Activated CD4-positive, alpha-beta T cell treated with anti-CD3 and anti-CD28 coated beads for 36 hours (primary cell): ENCODE data around the gene CMIP. TPM values are rescaled to one million over a fixed set of nuclear protein-coding genes. Genes with fewer than 3 reads are reported as not detected.

Experiments
- ATAC-seq: fragments of 200-7000 bp; cut with Tn5 transposase; one replicate; pipeline ENCODE4 v1.10.0; 2021; ENCODE audit warnings: mild to moderate bottlenecking, moderate library complexity
- CTCF ChIA-PET: fragments of 350-600 bp; sonication (Branson Sonifier 250); formaldehyde crosslinking; loops from one replicate; lab custom pipeline; 2021; ENCODE audit warnings: antibody characterized with exemption; lab: Charles Lee
- POLR2A ChIA-PET: fragments of 350-600 bp; sonication (Branson Sonifier 250); formaldehyde crosslinking; loops from one replicate; lab custom pipeline; 2021; ENCODE audit warnings: antibody characterized with exemption, inconsistent platforms; lab: Charles Lee
- DNase-seq: peaks from one replicate; pipeline ENCODE4 v3.0.0-alpha.2; 2020
- H3K27ac Mint-ChIP-seq: one replicate; pipeline ENCODE4 v1.8.0; 2021; ENCODE audit warnings: mixed read lengths
- H3K27me3 Mint-ChIP-seq: one replicate; pipeline ENCODE4 v1.8.0; 2021; ENCODE audit warnings: mixed read lengths
- H3K36me3 Mint-ChIP-seq: one replicate; pipeline ENCODE4 v1.8.0; 2021; ENCODE audit warnings: low read depth, mixed read lengths
- H3K4me1 Mint-ChIP-seq: one replicate; pipeline ENCODE4 v1.8.0; 2021; ENCODE audit warnings: mixed read lengths
- H3K4me3 Mint-ChIP-seq: one replicate; pipeline ENCODE4 v1.8.0; 2021; ENCODE audit warnings: mild to moderate bottlenecking, moderate library complexity, mixed read lengths
- H3K9me3 Mint-ChIP-seq: one replicate; pipeline ENCODE4 v1.8.0; 2021; ENCODE audit warnings: low read depth, mixed read lengths
- intact Hi-C, 2 experiments: fragments of 100-400 bp; cut with DNase I in 1 of 2; cut with micrococcal nuclease in 1 of 2; formaldehyde crosslinking; loops; one replicate each; pipeline versions ENCODE4 v1.14.2 to v1.15.1; 2022 to 2024; cut with DNase I, micrococcal nuclease
- total RNA-seq, 2 experiments: library from RNA; stranded (reverse); gene quantifications; one replicate each; pipeline ENCODE4 v1.2.3, GENCODE V29; 2021

Gene CMIP
- total RNA-seq, 2 experiments from 2014 or later: 39.1 to 40.3 TPM

DNA sequence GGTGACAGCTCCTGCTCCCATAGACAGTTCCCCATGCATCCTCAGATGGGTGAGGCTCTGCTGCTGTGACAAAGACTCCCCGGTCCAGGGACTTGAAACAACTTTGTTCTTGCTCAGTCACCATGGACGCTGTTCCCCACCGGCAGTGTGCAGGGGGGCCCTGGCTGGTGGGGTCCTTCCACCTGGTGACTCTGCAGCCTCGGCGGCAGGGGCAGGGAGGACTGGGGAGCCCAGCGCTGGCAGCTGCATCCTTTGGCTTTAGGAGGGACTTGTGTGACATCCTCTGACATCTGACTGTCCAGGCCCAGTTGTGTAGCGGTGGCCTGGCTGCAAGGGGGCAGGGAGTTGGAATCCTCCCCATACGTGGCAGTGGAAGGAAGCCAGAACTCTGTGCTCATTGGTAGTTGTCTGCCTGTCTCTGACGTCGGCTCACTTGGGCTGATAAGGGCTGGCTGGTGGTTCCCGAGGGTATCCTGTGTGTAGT is 107.3 kb downstream of the CMIP start:
- intact Hi-C loops: loop anchor here in 1 of 2 experiments (1.0 kb wide), 1 partner anchor 43 kb away; no protein-coding TSS in a partner anchor
- no peak overlapping the region for H3K27ac Mint-ChIP-seq

DNA sequence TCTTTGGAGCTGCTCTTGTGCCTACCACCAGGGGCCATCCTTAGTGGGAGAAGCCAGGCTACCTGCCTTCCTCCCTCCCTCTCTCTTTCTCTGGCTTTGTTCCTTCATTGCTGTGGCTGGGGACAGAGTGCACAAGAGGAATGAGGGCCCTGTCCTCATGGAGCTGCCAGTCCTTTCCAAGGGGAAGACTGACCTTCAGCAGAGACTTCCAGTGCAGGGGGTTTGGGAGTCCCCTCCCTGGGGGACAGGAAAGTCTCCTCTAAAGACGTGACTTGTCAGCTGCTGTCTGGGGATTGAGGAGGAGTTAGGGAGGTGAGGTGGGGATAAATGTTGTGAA is 108.1 kb downstream of the CMIP start:
- no peak for DNase-seq
- no peaks in the 10 kb centered on the region for H3K9me3 Mint-ChIP-seq
- H3K36me3 Mint-ChIP-seq: no peaks in the 10 kb centered on the region
- ChIA-PET POLR2A (no interaction called here), CTCF (interaction anchor here (1.3 kb wide), 1 partner anchor 145 kb away, joined by 4 read pairs; no protein-coding TSS in a partner anchor)
- intact Hi-C loops: no loop called here
- peaks cover 47% of the 10 kb centered on the region for H3K4me1 Mint-ChIP-seq
- H3K27ac Mint-ChIP-seq: no peak overlapping the region
- no peaks in the 10 kb centered on the region for H3K27me3 Mint-ChIP-seq
- no peak overlapping the region for H3K4me3 Mint-ChIP-seq
- ATAC-seq: no peak

More for the DNA sequence above, 107.3 kb downstream of the CMIP start:
- no peak for ATAC-seq
- H3K4me3 Mint-ChIP-seq: no peak overlapping the region
- H3K4me1 Mint-ChIP-seq: peaks cover 49% of the 10 kb centered on the region
- no peaks in the 10 kb centered on the region for H3K9me3 Mint-ChIP-seq
- ChIA-PET POLR2A (no interaction called here), CTCF (no interaction called here)
- H3K36me3 Mint-ChIP-seq: no peaks in the 10 kb centered on the region
- DNase-seq: no peak
- H3K27me3 Mint-ChIP-seq: no peaks in the 10 kb centered on the region

DNA sequence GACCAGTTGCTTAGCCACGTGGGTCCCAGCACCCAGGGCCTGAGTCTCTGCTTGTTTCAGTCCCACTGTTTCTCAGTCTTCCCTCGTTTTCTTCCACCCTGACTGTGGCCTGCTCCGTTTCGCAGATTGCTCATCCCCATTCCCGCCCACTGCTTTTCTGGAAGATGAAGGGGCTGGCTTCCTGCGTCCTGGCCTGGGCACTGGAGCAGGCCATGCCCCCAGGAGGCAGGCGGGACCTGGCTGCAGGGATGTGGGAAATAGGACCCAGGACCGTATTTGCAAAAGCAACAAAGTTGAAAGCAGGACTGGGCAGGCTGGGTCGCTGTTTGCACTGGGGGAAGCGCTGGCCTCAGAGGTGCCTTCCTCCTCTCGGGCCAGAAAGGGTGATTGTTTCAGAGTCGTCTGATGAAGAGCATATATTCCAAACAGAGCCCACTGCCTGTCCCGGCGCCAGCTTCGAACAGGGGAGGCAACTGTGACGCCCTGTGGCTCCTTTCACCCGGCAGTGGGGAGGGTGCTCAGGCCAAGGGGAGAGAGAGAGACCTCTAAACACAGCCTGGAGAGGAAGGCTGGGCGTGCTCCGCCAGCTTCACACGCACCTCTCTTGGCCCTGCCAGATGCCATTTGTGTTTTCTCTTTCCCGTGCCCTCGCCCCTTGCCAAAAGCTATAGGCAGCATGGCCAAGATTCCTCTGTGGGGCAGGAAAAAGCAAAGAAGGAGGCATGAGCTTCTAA is 108.6 kb downstream of the CMIP start:
- H3K36me3 Mint-ChIP-seq: no peaks in the 10 kb centered on the region
- H3K27ac Mint-ChIP-seq: no peak overlapping the region

DNA sequence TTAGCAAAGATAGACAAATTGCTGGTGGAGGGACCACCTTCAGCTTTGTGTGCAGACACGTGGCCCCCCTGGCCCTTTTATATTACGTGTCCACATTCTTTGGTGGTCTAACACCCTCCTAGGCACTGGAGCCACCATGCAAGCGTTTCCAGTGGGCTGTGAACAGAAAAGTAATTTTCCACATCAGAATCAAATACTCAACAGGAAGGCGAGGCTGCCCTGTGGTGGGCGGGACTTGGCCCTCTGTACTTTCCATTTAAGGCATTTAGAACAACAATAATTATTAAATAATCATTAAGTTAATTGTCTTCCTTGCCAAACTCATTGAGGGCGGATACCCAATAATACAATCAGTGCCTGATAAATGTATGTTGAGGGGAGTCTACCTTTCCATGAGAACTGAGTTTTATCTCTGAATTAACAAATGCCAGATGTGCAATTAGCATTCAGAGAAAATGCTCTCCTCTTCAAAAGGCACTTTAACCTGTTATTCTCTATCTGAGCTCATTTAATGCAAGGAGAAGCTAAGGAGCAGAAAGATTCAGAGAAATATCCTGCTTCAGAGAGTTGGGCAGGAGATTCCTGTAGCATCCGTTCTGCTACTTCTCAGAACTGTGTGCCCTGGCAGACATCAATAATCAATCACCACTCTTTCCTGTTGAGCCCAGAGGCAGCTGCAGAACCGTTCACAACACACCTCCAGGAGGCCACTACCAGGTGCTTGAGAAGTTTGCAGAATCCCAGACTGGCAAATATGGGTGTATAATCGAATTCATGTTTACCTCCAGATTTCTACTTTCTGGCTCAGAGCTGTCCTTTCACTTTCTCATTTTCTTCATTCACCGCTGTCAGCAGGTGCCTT is 109.4 kb downstream of the CMIP start:
- no peak for ATAC-seq
- intact Hi-C loops: no loop called here

More for the DNA sequence above, 108.6 kb downstream of the CMIP start:
- Mint-ChIP-seq H3K9me3 (no peaks in the 10 kb centered on the region), H3K4me1 (peaks cover 47% of the 10 kb centered on the region), H3K4me3 (no peak overlapping the region), H3K27me3 (no peaks in the 10 kb centered on the region)
- DNase-seq (no peak), ATAC-seq (no peak)
- ChIA-PET CTCF (interaction anchor here (0.5 to 1.3 kb wide), 3 partner anchors 144 to 678 kb away, joined by 3 to 4 read pairs (median 3); partner anchors contain the start of gene ATMIN), POLR2A (no interaction called here)
- intact Hi-C loops: no loop called here

DNA sequence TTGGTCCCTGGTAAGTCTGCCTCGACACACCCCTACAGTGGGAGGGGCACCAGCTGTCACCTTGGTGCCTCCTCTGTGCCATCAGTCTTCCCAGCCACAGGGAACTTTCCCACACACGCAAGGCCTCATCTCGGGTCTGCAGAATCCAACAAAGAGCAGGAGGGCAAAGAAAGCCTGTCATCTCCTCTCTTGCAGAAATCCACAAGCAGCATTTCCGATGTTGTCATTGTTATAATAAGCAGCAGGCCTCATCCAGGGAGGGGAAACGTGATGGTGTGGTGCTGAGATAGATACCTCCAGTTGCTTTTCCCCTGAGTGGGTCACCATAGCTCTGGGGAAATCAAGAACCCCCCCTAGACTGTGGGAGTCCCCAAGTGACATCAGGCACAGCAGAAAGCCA is 110.4 kb downstream of the CMIP start:
- H3K27ac Mint-ChIP-seq: no peak overlapping the region
- ATAC-seq (no peak), DNase-seq (no peak)
- no peaks in the 10 kb centered on the region for H3K36me3 Mint-ChIP-seq
- POLR2A ChIA-PET: no interaction called here
- no peaks in the 10 kb centered on the region for H3K27me3 Mint-ChIP-seq
- H3K4me1 Mint-ChIP-seq: peaks cover 44% of the 10 kb centered on the region
- no peaks in the 10 kb centered on the region for H3K9me3 Mint-ChIP-seq
- CTCF ChIA-PET: interaction anchor here (0.7 to 1.5 kb wide), 4 partner anchors 9 to 143 kb away, joined by 3 to 5 read pairs (median 4); no protein-coding TSS in a partner anchor
- intact Hi-C loops: no loop called here
- no peak overlapping the region for H3K4me3 Mint-ChIP-seq

More for the DNA sequence above, 109.4 kb downstream of the CMIP start:
- POLR2A ChIA-PET: no interaction called here
- Mint-ChIP-seq H3K36me3 (no peaks in the 10 kb centered on the region), H3K9me3 (no peaks in the 10 kb centered on the region), H3K4me1 (peaks cover 47% of the 10 kb centered on the region), H3K27me3 (no peaks in the 10 kb centered on the region), H3K27ac (no peak overlapping the region), H3K4me3 (no peak overlapping the region)
- CTCF ChIA-PET: interaction anchor here (0.5 to 1.5 kb wide), 7 partner anchors 10 to 677 kb away, joined by 3 to 5 read pairs (median 3); partner anchors contain the start of gene ATMIN
- no peak for DNase-seq

DNA sequence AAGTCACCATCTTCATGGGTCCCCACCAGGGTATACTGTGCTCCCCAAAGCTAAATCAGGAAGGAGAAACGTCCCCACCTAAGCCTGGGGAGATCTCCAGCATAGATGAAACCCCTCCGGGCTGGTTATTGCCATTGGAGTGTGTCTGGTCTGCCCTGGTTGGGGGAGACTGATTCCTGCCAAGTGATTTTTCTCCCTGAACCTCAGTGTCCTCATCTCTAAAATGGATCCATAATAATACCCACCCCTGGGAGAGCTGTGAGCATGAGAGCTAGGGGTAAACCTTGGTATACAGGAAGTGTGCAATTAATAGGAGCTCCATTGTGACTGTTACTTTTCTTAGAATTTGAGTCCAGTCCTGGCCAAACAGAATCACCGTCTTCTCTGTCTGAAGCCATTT is 111.1 kb downstream of the CMIP start:
- no peak overlapping the region for H3K27ac Mint-ChIP-seq
- H3K27me3 Mint-ChIP-seq: no peaks in the 10 kb centered on the region
- H3K9me3 Mint-ChIP-seq: no peaks in the 10 kb centered on the region
- no peak overlapping the region for H3K4me3 Mint-ChIP-seq
- peaks cover 39% of the 10 kb centered on the region for H3K4me1 Mint-ChIP-seq
- intact Hi-C loops: no loop called here
- no peak for ATAC-seq
- ChIA-PET CTCF (interaction anchor here (0.8 to 1.5 kb wide), 3 partner anchors 9 to 30 kb away, joined by 3 to 5 read pairs (median 3); no protein-coding TSS in a partner anchor), POLR2A (no interaction called here)
- DNase-seq: no peak
- H3K36me3 Mint-ChIP-seq: no peaks in the 10 kb centered on the region

DNA sequence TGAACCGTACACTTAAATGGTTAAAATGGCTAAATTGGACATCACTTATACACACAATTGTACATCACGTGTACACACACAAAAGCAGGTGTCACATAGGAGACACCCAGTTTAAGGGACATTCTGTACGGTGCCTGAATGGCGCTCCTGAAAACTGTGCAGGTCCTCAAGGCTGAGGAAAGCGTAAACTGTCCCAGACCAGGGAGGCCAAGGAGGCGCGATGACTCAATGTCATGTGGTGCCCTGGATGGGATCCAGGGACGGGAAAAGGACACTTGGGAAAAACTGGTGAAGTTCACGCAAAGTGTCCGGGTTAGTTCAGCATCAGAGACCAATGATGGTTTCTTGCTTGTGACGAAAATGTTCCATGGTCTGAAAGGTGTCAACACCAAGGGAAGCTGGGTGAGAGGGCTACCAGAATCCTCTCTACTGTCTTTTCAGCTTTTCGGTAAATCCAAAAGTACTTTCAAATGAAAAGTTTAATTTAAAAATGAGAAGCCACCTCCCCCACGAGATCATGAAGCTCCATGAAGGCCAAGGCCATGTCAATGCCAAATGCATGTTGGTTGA is 112.2 kb downstream of the CMIP start:
- ChIA-PET CTCF (interaction anchor here (0.6 kb wide), 1 partner anchor 209 kb away, joined by 3 read pairs; no protein-coding TSS in a partner anchor), POLR2A (interaction anchor here (0.6 kb wide), 1 partner anchor 1694 kb away, joined by 5 read pairs; no protein-coding TSS in a partner anchor)
- Mint-ChIP-seq H3K9me3 (no peaks in the 10 kb centered on the region), H3K4me3 (no peak overlapping the region), H3K27ac (no peak overlapping the region), H3K36me3 (no peaks in the 10 kb centered on the region), H3K27me3 (no peaks in the 10 kb centered on the region), H3K4me1 (peaks cover 31% of the 10 kb centered on the region)
- ATAC-seq: no peak
- intact Hi-C loops: no loop called here
- no peak for DNase-seq

DNA sequence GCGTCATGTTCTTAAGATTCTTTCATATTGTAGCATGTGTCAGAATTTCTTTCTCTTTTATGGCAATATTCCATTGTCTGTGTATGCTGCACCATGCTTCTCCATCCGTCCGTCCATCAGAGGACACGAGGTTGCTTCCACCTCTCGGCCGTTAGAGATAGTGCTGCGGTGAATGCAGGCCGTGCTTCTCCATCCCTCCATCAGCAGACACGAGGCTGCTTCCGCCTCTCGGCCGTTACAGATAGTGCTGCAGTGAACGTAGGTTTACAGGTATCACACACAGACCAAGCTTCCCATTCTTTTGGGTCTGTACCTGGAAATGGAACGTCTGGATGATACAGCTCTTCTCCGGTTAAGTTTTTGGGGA is 113.5 kb downstream of the CMIP start:
- H3K9me3 Mint-ChIP-seq: no peaks in the 10 kb centered on the region
- intact Hi-C loops: no loop called here
- peaks cover 22% of the 10 kb centered on the region for H3K4me1 Mint-ChIP-seq
- no peaks in the 10 kb centered on the region for H3K27me3 Mint-ChIP-seq
- POLR2A ChIA-PET: no interaction called here
- CTCF ChIA-PET: no interaction called here
- no peak overlapping the region for H3K4me3 Mint-ChIP-seq
- H3K27ac Mint-ChIP-seq: no peak overlapping the region
- no peak for DNase-seq
- no peaks in the 10 kb centered on the region for H3K36me3 Mint-ChIP-seq
- no peak for ATAC-seq

DNA sequence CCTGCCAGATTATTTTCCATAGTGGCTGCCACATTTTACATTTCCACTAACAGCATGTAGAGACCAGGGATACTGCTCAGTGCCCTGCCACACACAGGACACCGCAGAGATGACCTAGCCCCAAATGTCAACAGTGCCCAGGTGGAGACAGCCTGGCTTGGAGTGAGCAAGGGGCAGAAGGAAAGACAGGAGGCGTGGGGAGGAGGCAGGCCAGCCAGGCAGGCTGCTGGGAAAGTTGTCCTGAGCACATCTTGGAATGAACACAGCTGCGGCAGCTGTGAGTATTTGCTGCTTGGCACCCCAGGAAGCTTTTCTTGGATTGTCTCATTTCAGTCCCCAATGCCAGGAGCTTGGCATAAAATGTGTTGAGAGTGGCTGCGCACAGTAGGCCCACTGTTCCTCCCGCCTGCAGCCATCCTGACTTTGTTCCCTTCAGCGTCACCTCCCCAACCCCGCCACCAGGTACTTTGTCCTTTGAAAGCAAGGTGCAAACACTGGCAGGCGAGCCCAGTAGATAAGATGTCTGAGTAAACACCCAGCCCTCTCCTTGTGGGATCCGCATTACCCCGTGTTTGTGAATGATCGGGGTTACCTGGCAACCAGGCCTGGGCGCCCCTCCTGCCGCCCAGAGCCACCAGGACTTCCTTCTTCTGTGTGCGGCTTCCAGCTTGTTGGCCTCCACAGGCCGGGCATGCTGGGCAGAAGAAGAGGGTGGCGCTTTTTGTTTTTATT is 114.0 kb downstream of the CMIP start:
- POLR2A ChIA-PET: interaction anchor here (0.6 kb wide), 1 partner anchor 36 kb away, joined by 3 read pairs; no protein-coding TSS in a partner anchor
- Mint-ChIP-seq H3K4me3 (no peak overlapping the region), H3K4me1 (peaks cover 17% of the 10 kb centered on the region), H3K36me3 (no peaks in the 10 kb centered on the region), H3K9me3 (no peaks in the 10 kb centered on the region), H3K27me3 (no peaks in the 10 kb centered on the region), H3K27ac (no peak overlapping the region)
- DNase-seq (no peak), ATAC-seq (no peak)
- CTCF ChIA-PET: no interaction called here
- intact Hi-C loops: no loop called here

DNA sequence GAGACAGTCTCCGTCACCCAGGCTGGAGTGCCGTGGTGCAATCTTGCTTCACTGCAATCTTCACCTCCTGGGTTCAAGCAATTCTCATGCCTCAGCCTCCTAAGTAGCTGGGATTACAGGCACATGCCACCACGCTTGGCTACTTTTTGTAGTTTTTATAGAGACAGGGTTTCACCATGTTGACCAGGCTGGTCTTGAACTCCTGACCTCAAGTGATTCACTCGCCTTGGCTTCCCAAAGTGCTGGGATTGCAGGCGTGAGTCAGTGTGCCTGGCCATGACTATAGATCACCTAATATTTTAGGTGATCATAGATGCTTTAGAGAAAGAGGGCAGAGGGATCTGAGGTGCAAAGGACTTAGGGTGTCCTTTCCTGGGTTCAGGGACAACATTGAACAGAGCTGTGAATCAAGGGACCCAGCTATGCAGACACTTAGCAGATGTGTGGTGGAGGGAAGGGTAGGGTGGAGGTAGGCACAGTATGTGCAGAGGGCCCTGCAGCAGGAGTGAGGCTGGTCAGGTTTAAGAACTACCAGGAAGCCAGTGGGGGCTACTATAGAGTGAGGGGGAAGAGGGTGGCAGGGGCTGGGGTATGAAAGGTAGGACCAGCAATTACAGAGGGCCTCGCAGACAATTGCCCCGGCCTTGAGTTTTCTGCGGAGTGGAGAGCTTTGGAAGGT is 116.5 kb downstream of the CMIP start:
- Mint-ChIP-seq H3K27me3 (no peaks in the 10 kb centered on the region), H3K27ac (no peak overlapping the region), H3K9me3 (no peaks in the 10 kb centered on the region), H3K4me3 (no peak overlapping the region), H3K36me3 (no peaks in the 10 kb centered on the region), H3K4me1 (peaks cover 8% of the 10 kb centered on the region)
- DNase-seq: no peak
- intact Hi-C loops: no loop called here
- CTCF ChIA-PET: no interaction called here
- POLR2A ChIA-PET: no interaction called here
- ATAC-seq: no peak
